ENCODE results near the gene MSMB. TPM values are rescaled to one million over a fixed set of nuclear protein-coding genes. Genes with fewer than 3 reads are reported as not detected.
A peak's percentile ranks its signal among the peaks of the same experiment; 100 is the strongest.
"Not testable (repeated sequence)": the region's sequence is repeated elsewhere in the genome, so short reads cannot be mapped to it uniquely, and the experiment has no call there.

Gene MSMB
- total RNA-seq, 1 experiment from 2014 or later = not detected

GRCh38 chr10:46069771-46070463 lies 23.8 kb upstream of the MSMB start:
- no peak for DNase-seq (ENCODE audit: low read depth)

- no peak for DNase-seq (ENCODE audit: low read depth)
These were observed 22.8 kb upstream of the MSMB start for GRCh38 chr10:46068905-46069304.

GRCh38 chr10:46068117-46068516 lies 22.0 kb upstream of the MSMB start:
- no peak for DNase-seq (ENCODE audit: low read depth)

DNA sequence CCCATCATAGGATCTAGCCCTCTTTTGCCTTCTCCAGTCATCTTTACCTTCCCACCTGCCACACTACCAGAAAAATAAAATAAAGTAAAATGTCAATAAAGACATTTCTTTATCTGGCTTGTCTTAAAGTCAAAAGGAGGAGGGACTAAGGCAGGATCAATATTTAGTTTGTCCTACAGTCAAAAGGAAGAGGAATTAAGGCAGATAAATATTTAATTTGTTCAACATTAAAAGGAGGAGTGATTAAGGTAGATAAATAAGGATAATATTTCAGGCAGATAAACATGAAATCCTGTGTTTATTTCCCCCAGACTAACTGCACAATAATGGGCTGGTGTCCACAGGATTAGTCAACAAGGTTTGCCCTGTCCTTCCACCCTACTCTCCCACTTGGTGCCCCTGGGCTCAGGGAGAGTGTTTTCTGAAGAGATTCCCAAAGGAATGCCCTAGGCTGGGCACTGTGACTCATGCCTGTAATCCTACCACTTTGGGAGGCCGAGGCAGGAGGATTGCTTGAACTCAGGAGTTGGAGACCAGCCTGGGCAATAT lies 18.3 kb upstream of the MSMB start:
- no peak for DNase-seq (ENCODE audit: low read depth)

- DNase-seq (ENCODE audit: low read depth) = no peak
These were observed 16.8 kb upstream of the MSMB start for GRCh38 chr10:46062723-46063428.

DNA sequence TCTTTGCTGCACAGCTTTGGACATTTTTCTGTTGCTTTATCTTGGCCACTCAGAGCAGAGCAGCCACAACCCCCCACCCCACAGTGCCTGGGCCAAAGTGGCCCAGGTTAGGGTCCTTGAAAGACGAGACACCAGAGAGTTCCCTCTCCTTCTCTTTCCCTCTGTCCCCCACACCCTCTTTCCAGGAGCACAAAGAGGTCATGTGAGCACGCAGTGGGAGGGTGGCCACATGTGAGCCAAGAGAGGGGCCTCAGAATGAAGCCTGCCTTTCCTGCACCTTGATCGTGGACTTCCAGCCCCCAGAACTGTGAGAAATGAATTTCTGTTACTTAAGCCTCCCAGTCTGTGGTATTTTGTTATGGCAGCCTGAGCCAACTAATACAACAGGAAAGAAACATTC lies 14.6 kb upstream of the MSMB start:
- DNase-seq (ENCODE audit: low read depth) = no peak

GRCh38 chr10:46057927-46058326 lies 11.9 kb upstream of the MSMB start:
- not testable (repeated sequence) for DNase-seq (ENCODE audit: low read depth)

GRCh38 chr10:46057038-46057437 lies 11.0 kb upstream of the MSMB start:
- no peak for DNase-seq (ENCODE audit: low read depth)

DNA sequence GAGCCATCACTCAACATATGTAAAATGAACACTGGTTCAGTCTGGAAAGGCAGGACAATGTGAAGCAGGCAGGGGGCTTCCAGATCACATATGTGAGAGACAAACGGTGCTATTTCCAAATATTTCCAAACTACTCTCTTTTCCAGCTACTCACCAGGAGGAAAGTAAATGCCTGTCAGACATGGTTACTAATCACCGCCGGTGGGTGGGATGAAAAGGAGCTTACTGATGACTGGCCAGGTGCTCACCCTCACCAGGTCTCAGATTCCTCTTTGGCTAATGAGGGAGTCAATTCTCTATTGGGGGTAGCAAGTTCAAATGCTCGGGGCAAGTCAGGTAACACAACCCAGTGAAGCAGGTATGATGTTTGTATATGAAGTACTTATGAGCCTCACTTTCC lies 9.7 kb upstream of the MSMB start:
- no peak for DNase-seq (ENCODE audit: low read depth)

- no peak for DNase-seq (ENCODE audit: low read depth)
These were observed 7.7 kb upstream of the MSMB start for GRCh38 chr10:46053534-46054434.

GRCh38 chr10:46052791-46053375 lies 6.8 kb upstream of the MSMB start:
- no peak for DNase-seq (ENCODE audit: low read depth)

DNA sequence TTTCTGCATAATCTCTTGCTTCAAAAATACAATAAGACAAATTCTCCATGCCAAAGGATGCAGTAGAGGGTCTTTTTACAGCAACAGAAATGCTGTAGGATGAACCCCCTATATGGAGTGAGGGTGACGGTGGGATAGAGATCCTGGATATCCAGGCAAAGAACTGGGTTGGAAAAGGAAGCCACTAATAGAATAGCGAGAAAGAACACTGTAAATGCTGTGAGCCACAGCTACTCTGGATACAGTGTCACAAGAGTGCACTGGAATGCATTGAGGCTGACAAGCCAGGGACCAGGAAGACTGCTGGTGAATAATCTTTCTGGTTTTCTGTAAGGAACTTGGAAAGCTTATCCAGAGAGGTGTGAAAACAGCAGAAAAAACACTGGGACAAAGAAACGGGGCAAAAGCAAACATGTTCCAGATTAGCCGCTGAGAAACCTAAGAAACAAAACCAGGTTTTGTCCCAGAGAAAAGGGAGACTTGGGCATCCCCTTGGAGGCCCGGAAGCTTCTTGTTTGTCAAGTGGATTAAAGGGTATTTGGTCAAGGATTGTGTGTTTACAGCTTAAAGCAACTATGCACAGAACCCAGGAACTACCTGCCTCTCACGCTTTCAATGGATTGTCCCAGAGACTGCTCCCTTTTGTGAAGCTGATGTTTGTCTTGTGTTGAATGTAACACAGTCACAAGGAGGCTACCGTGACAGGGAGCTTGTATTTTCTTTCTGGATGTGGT lies 6.2 kb upstream of the MSMB start:
- no peak for DNase-seq (ENCODE audit: low read depth)

GRCh38 chr10:46050941-46051623 lies 5.0 kb upstream of the MSMB start:
- DNase-seq (ENCODE audit: low read depth) = peak; percentile 51

GRCh38 chr10:46049497-46049831 lies 3.4 kb upstream of the MSMB start:
- not testable (repeated sequence) for DNase-seq (ENCODE audit: low read depth)

DNA sequence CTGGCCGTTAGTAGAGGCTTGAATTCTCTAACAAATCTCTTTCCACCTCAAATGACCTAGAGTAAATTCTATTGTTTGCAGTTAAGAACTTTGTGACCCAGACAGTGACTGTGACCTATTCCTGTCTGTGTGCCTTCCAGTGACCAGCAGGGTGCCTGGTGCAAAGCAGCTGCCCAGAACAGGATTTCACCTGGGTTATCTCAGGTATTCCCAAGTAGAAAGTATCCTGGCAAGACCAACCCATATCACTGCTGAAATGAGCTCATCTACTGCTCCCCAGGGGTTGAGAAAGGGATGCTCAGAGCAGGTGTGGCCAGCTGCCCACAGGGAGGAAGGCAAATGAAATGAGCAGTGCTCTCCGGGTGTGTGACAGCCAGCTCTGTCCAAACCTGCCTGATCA lies 2.1 kb upstream of the MSMB start:
- DNase-seq (ENCODE audit: low read depth) = no peak

- DNase-seq (ENCODE audit: low read depth) = no peak
These were observed 3.5 kb downstream of the MSMB start for GRCh38 chr10:46042527-46042926.

DNA sequence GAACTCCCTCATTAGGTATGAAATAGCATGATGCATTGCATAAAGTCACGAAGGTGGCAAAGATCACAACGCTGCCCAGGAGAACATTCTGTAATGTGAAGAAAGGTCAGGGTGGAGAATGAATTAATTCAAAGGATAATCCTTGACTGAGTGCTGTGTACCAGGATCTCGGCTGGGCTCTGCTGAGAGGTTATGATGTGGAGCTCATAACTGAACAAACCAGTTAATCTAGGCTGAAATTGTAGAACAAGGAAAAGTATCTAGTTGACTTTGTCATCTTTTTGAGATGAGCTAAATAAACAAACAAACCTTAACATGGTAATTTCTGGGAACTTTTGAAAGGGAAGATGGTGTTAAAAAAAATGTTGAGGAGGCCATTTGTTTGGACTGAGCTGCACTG lies 6.1 kb downstream of the MSMB start:
- DNase-seq (ENCODE audit: low read depth) = no peak

GRCh38 chr10:46037107-46037825 lies 8.8 kb downstream of the MSMB start:
- DNase-seq (ENCODE audit: low read depth) = no peak

DNA sequence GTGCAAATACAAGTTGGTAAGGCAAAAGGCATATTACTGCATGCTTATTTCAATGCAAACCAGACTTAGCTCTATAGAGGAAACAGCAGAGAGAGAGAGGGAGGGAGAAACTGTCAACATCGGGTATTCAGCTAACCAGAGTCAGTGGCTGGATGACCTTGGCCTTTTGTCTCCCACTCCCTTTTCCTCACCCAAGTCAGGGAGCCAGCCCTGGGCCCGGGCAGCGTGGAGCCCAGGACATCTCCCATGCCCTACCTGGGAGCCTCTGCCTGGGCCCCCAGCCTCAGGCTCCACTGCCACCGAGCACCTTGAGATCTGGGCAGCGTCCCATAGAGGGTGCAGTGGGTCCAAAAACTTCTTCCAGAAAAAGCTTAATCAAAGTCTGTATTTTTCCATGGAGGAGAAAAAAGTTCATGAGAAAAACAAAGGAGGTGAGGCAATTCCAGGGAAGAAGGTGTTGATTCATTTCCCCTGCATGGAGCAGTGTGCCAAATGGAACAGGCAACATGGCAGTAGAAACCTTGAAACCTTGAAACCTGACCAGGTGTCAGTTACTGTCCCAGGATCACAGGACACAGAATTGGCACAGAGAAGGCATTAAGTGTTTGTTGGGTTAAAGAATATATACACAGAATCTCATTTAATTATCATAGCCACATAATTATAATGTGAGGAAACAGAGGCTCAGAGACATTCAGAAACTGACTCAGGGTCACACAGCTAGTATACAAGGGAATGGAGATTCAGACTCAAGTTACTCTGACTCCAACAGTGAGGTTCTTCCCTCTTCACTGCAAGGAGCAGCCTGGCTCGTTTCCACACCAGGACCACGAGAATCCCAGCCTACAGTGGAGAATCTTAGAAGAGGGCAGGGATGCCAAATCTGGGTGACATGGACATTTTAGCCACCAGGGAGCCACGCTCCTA lies 9.9 kb downstream of the MSMB start:
- DNase-seq (ENCODE audit: low read depth) = no peak
